GM10248 (cell line): ENCODE results near the gene IGDCC3.

Experiments
- CTCF ChIA-PET: fragments of 300-600 bp; sonication (Branson Sonifier 250); formaldehyde crosslinking; extraction: SDS; loops from one replicate; lab custom pipeline; 2021; ENCODE audit warnings: antibody characterized with exemption; lab: Yijun Ruan, JAX
- POLR2A ChIA-PET: fragments of 350-650 bp; sonication (Branson Sonifier 250); formaldehyde crosslinking; extraction: SDS; loops from one replicate; lab custom pipeline; 2020; ENCODE audit warnings: antibody characterized with exemption; lab: Yijun Ruan, JAX
- DNase-seq: peaks from one replicate; pipeline ENCODE4 v3.0.0; 2012; ENCODE audit errors: extremely low spot score
- TF ChIP-seq, protein P1 (sequence below): IDR thresholded peaks from 2 replicates; pipeline ENCODE4 v1.5.1; 2012; ENCODE audit warnings: mild to moderate bottlenecking, low read depth; ENCODE audit errors: extremely low read depth, missing control alignments, control extremely low read depth

The IGDCC3 gene

GRCh38 chr15:65382146-65382491 is 4.3 kb upstream of the IGDCC3 start:
- ChIA-PET CTCF (interaction anchor here (6.2 to 11.9 kb wide), 3 partner anchors 10 to 64 kb away, joined by 55 to 203 read pairs (median 96); no protein-coding TSS in a partner anchor), POLR2A (no interaction called here)
- no peak for DNase-seq
- TF ChIP-seq, protein P1, sequence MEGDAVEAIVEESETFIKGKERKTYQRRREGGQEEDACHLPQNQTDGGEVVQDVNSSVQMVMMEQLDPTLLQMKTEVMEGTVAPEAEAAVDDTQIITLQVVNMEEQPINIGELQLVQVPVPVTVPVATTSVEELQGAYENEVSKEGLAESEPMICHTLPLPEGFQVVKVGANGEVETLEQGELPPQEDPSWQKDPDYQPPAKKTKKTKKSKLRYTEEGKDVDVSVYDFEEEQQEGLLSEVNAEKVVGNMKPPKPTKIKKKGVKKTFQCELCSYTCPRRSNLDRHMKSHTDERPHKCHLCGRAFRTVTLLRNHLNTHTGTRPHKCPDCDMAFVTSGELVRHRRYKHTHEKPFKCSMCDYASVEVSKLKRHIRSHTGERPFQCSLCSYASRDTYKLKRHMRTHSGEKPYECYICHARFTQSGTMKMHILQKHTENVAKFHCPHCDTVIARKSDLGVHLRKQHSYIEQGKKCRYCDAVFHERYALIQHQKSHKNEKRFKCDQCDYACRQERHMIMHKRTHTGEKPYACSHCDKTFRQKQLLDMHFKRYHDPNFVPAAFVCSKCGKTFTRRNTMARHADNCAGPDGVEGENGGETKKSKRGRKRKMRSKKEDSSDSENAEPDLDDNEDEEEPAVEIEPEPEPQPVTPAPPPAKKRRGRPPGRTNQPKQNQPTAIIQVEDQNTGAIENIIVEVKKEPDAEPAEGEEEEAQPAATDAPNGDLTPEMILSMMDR: no peak

DNA sequence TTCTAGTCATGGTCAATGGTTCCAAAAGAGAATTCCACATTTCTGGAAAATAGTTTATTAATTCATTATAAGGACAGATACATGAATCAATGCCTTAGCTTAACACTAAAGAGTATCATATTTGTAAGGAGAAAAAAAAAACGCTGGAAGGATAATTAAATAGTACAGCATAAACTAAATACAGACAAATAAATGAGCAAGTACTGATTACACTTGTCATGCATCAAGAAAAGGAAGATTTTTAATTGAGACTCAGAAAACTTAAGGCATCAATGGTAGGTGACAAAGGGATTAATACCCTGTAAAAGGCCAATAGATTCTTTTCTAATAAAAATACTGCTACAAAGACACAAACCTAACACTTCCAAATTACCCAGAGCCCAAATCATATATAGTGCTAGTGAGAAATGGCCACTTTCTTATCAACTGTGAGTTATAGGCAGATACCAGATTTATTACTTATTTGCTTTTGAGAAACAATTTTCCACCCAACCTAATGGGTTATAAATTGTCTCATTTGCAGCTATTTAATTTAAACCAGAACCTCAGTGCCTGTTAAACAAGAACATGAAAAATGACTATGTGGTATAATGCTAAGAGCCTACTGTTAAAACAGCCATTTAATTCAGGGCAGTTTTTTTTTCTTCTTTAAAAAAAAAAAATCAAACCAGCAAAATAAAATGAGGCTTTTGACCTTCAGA is 3.8 kb upstream of the IGDCC3 start:
- TF ChIP-seq, protein P1: no peak
- POLR2A ChIA-PET: no interaction called here
- CTCF ChIA-PET: interaction anchor here (1.0 to 11.9 kb wide), 3 partner anchors 9 to 63 kb away, joined by 3 to 203 read pairs (median 16); no protein-coding TSS in a partner anchor
- no peak for DNase-seq

- DNase-seq: no peak
- CTCF ChIA-PET: interaction anchor here (0.9 to 11.9 kb wide), 4 partner anchors 10 to 62 kb away, joined by 3 to 203 read pairs (median 10); no protein-coding TSS in a partner anchor
- POLR2A ChIA-PET: no interaction called here
- TF ChIP-seq, protein P1: no peak
Measured at GRCh38 chr15:65379986-65380385, 2.2 kb upstream of the IGDCC3 start.

- POLR2A ChIA-PET: no interaction called here
- no peak for DNase-seq
- CTCF ChIA-PET: interaction anchor here (1.6 kb wide), 1 partner anchor 8 kb away, joined by 9 read pairs; no protein-coding TSS in a partner anchor
- TF ChIP-seq, protein P1: no peak
Measured at GRCh38 chr15:65377105-65377975, 462 bp downstream of the IGDCC3 start.

GRCh38 chr15:65376767-65377104 is 1.1 kb downstream of the IGDCC3 start:
- TF ChIP-seq, protein P1: no peak
- no peak for DNase-seq
- CTCF ChIA-PET: interaction anchor here (1.6 kb wide), 1 partner anchor 9 kb away, joined by 9 read pairs; no protein-coding TSS in a partner anchor
- POLR2A ChIA-PET: no interaction called here

DNA sequence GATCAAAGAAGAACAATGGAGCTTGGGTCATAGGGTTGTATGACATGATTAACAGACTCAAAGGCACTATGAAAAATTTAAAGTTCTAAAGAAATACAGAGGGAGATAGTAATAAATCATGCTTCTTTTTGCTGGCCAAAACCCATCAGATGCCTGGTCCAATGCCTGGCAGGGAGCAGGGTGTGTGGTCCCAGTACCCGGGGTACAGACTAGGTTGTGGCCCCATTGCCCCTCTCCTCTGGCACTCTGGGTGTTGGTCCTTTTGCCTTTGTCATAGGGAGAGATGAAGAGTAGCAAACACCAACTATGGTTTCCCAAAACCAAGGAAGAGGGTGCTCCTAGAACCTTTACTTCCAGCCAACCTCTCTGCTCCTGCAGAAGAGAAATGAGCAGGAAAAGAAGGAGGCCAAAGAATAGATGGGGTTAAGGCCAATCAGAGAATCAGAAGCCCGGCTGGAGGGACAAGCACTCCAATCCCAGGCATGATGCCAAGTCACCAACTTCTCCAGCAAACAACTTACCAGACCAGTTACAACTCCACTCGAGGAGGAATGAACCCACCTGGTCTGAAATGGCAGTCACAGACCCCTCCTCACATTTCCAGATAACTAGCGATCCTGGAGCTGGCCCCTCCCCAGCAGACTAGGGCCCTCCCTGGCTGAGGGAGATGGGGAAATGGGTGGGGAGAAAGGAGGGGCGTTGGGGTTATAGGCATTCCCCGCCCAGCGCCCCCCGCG is 1.8 kb downstream of the IGDCC3 start:
- ChIA-PET CTCF (interaction anchor here (1.5 to 1.6 kb wide), 2 partner anchors 9 to 25 kb away, joined by 3 to 9 read pairs; no protein-coding TSS in a partner anchor), POLR2A (no interaction called here)
- no peak for DNase-seq
- TF ChIP-seq, protein P1: no peak
